Measurements from ENCODE around the gene ARHGAP8.

ARHGAP8 gene

DNA sequence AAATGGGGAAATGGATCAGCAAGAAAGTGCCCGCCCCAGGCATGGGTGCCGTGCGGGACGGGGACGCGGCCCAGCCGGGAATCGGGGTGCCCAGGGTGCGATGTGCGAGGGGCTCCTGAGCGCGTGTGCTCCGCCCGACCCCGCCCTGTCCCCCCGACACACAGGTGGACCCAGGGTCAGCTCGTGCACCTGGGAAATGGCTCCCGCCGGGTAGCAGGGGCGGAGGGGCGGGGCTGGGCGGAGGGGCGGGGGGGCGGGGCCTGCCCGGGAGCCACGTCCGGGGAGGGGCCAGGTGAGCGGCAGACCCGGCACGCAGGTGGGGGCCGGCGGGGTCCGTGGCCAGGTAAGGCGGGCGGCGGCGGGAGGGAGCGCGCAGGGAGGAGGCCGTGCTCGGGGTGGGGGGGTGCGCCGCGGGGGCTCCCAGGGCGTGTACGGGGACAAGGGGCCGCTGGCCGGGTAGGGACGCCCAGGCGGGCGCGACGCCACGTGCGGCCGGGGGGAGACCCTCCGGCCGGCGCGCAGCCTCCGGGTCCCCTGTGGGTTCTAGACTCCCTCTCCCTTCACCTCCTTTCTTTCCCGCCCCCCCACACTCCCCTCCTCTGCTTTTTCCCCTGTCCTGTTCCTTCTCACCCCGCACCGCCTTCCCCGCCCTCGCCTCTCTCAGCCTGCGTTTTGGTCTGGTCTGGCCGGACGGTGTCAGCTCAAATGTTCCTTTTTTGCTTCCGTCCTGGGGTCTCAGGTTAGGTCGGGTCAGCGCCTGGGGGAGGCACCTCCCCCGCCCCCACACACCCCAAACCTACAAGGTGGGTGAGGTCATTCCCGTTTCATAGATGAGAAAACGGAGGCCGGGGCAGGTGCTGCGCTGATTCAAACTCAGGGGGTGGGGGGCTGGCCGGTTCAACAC is at the start of gene ARHGAP8:
Gene ARHGAP8, plus strand, starts transcription at position 291 of the 904 bp plus-strand sequence. CDS start 33,953 bp downstream, outside the sequence.
- no peak within 1 kb of the TSS for H3K4me3 ChIP-seq (ENCODE audit: low read depth, low read length)

DNA sequence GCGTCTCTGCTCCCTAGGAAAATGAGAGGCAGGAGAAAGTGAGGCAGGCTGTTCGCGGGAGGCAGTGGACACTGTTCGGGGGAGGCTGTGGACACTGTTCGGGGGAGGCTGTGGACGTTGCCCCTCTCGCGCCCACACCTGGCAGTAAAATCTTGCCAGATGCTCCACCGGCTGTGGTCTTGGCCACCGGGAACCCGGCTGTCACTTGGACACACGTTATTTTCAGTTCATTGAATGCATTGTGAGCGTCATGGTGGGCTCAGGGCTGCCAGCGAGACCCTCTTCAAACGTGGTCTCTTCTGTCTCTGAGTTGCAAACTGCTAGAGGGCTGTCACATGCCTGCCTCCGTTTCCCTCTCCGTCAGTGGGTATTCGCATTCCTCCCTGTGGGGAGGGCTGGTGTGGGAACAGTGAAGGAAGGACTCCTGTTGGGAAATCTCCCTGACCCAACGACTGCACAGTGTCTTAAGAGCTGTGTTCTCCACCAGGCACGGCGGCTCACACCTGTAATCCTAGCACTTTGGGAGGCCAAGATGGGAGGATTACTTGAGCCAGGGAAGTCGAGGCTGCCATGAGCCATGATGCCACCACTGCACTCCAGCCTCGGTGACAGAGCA is 49.0 kb upstream of the ARHGAP8 start:
- peak overlapping the region; percentile 35 for H3K4me3 ChIP-seq (ENCODE audit: low read depth, low read length)
- no peak for TF ChIP-seq CTCF (IDR thresholded peaks at IDR 0.05; ENCODE audit: low read depth, low read length)
- DNase-seq (ENCODE audit: low read depth, low spot score), result no peak
- in situ Hi-C loops (cut with HindIII; ENCODE audit: low sequenced_read_pairs), result no loop called here

More for the DNA sequence above, at the start of gene ARHGAP8:
- DNase-seq (ENCODE audit: low read depth, low spot score), result no peak
- no peak for TF ChIP-seq CTCF (IDR thresholded peaks at IDR 0.05; ENCODE audit: low read depth, low read length)
- in situ Hi-C loops (cut with HindIII; ENCODE audit: low sequenced_read_pairs), result no loop called here

DNA sequence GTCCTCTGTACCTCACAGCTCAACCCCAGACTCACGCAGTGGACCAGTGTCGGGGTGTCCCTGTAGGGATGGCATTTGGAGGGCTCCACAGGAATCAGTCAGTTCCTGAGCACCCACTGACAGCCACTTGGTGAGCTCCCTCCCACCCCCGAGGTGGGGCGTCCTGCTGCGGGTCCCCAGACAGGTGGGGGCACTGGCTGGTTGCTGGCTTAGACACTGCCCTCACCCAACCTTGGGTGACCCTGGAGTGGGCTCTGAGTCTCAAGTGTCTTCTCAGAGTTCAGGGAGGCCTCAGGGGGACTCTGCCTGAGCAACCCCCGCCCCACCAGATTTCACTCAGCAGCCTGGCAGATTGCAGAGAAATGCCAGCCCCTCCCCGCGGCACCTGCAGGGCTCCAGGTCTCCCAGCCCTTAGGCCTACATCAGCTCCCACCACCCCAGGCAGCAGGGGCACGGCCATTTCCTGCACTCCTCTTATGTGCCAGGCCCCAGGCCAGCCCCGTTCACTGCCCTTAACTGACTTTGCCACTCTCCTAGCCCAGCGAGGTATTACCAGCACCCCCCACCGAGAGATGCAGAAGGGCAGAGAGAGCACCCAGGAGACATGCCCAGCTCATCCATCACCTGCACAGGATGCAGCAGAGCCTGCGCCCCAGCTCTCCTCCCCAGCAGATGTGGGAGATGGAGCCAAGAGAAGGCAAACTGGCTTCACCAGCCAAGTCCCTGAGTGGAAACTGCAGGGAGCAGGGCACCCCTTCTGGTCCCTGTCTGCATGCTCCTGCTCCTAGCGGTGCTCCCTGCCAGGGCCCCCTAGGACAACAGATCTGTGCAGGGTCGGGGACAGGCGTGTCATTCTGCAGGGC is 48.0 kb upstream of the ARHGAP8 start:
- in situ Hi-C loops (cut with HindIII; ENCODE audit: low sequenced_read_pairs), result no loop called here
- H3K4me3 ChIP-seq (ENCODE audit: low read depth, low read length), result no peak overlapping the region
- no peak for DNase-seq (ENCODE audit: low read depth, low spot score)
- TF ChIP-seq CTCF (IDR thresholded peaks at IDR 0.05; ENCODE audit: low read depth, low read length), result no peak

DNA sequence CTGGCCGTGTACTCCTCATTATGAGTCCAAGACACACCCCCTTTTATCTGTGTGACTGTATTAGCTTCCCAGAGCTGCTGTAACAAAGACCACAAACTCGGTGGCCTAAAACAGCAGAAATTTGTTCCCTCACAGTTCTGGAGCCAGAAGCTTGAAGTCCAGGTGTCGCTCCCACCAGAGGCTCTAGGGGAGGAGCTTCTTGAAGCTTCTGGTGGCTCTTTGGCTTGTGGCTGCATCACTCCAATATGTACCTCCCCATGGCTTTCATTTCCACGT is 47.4 kb upstream of the ARHGAP8 start:
- no peak for TF ChIP-seq CTCF (IDR thresholded peaks at IDR 0.05; ENCODE audit: low read depth, low read length)
- no peak for DNase-seq (ENCODE audit: low read depth, low spot score)
- in situ Hi-C loops (cut with HindIII; ENCODE audit: low sequenced_read_pairs), result no loop called here
- no peak overlapping the region for H3K4me3 ChIP-seq (ENCODE audit: low read depth, low read length)

DNA sequence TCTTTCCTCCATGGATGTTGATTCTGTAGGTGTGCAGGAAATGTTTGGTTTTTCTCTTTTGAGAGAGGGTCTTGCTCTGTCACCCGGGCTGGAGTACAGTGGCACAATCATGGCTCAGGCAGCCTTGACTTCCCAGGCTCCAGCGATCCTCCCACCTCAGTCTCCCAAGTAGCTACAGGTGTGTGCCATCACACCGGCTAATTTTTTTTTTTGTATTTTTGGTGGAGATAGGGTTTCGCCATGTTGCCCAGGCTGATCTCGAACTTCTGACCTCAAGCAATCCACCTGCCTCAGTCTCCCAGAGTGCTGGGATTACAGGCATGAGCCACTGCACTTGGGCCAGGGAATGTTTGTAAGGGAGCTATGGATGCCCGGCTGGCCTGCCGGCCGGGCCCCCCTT is 45.9 kb upstream of the ARHGAP8 start:
- H3K4me3 ChIP-seq (ENCODE audit: low read depth, low read length), result no peak overlapping the region
- DNase-seq (ENCODE audit: low read depth, low spot score), result no peak
- in situ Hi-C loops (cut with HindIII; ENCODE audit: low sequenced_read_pairs), result no loop called here
- no peak for TF ChIP-seq CTCF (IDR thresholded peaks at IDR 0.05; ENCODE audit: low read depth, low read length)

DNA sequence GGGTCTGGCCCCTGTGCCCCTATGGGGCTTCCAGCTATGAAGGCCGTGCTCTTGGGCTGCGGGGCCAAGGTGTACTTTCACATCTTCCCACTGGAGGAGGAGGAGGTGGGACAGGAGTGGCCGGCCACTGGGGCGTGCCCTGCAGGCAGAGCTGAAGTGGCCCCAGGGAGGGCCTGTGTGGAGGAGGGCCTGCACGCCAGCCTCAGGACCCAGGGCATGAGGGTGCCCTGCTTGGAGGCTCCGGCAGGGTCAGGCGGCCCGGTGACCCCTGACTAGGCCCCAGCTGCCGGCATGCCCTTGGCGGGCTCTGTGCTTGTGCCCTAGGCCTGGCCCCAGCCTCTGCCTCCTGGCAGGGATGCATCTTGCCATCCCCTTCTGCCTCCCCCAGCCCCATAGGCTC is 45.2 kb upstream of the ARHGAP8 start:
- in situ Hi-C loops (cut with HindIII; ENCODE audit: low sequenced_read_pairs), result no loop called here
- no peak for DNase-seq (ENCODE audit: low read depth, low spot score)
- H3K4me3 ChIP-seq (ENCODE audit: low read depth, low read length), result no peak overlapping the region
- no peak for TF ChIP-seq CTCF (IDR thresholded peaks at IDR 0.05; ENCODE audit: low read depth, low read length)

Data from astrocyte of the spinal cord (primary cell).